VCaP (cell line): ENCODE results near the gene DENND1B.

ENCODE experiments used
- H3K27ac ChIP-seq: fragments of 450-650 bp; 2 replicates; pipeline ENCODE4 v1.5.1; 2017
- CTCF ChIP-seq: fragments of 450-650 bp; conservative IDR thresholded peaks from 2 replicates; pipeline ENCODE4 v1.5.1; 2017; ENCODE audit warnings: mild to moderate bottlenecking, moderate library complexity

The DENND1B gene

GRCh38 chr1:197557302-197557701, 218.0 kb downstream of the DENND1B start:
- no peak overlapping the region for H3K27ac ChIP-seq
- no peak for TF ChIP-seq CTCF

GRCh38 chr1:197553281-197553680, 222.0 kb downstream of the DENND1B start:
- H3K27ac ChIP-seq = no peak overlapping the region
- no peak for TF ChIP-seq CTCF

- H3K27ac ChIP-seq = no peak overlapping the region
- TF ChIP-seq CTCF = no peak
These were observed 228.3 kb downstream of the DENND1B start for GRCh38 chr1:197546989-197547388.

- TF ChIP-seq CTCF = no peak
- H3K27ac ChIP-seq = no peak overlapping the region
These were observed 230.7 kb downstream of the DENND1B start for GRCh38 chr1:197544553-197544952.

- H3K27ac ChIP-seq = no peak overlapping the region
- TF ChIP-seq CTCF = no peak
These were observed 231.2 kb downstream of the DENND1B start for GRCh38 chr1:197544130-197544529.

- H3K27ac ChIP-seq = no peak overlapping the region
- TF ChIP-seq CTCF = no peak
These were observed 233.9 kb downstream of the DENND1B start for GRCh38 chr1:197541411-197541810.

- H3K27ac ChIP-seq = peak overlapping the region; percentile 44
- peak; percentile 71 for TF ChIP-seq CTCF
These were observed 248.4 kb downstream of the DENND1B start for GRCh38 chr1:197526736-197527371.
